Measurements from ENCODE around the gene CBLB. TPM values are rescaled to one million over a fixed set of nuclear protein-coding genes. Genes with fewer than 3 reads are reported as not detected.

The CBLB gene
- polyA plus RNA-seq, 2 of the 4 experiments (the other 2 are of a cell fraction) = 6.8 to 16.2 TPM

- no peak for TF ChIP-seq RNF2 (IDR thresholded peaks at IDR 0.05; ENCODE audit: borderline replicate concordance, low read depth)
- TF ChIP-seq, protein P1, sequence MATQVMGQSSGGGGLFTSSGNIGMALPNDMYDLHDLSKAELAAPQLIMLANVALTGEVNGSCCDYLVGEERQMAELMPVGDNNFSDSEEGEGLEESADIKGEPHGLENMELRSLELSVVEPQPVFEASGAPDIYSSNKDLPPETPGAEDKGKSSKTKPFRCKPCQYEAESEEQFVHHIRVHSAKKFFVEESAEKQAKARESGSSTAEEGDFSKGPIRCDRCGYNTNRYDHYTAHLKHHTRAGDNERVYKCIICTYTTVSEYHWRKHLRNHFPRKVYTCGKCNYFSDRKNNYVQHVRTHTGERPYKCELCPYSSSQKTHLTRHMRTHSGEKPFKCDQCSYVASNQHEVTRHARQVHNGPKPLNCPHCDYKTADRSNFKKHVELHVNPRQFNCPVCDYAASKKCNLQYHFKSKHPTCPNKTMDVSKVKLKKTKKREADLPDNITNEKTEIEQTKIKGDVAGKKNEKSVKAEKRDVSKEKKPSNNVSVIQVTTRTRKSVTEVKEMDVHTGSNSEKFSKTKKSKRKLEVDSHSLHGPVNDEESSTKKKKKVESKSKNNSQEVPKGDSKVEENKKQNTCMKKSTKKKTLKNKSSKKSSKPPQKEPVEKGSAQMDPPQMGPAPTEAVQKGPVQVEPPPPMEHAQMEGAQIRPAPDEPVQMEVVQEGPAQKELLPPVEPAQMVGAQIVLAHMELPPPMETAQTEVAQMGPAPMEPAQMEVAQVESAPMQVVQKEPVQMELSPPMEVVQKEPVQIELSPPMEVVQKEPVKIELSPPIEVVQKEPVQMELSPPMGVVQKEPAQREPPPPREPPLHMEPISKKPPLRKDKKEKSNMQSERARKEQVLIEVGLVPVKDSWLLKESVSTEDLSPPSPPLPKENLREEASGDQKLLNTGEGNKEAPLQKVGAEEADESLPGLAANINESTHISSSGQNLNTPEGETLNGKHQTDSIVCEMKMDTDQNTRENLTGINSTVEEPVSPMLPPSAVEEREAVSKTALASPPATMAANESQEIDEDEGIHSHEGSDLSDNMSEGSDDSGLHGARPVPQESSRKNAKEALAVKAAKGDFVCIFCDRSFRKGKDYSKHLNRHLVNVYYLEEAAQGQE (IDR thresholded peaks at IDR 0.05) = no peak
- TF ChIP-seq CBX2 (IDR thresholded peaks at IDR 0.05; ENCODE audit: borderline replicate concordance, low read depth) = no peak
- no peak for TF ChIP-seq NPAS2 (CRISPR knock-in tag; IDR thresholded peaks at IDR 0.05; ENCODE audit: borderline replicate concordance)
- TF ChIP-seq ATOH8 (CRISPR knock-in tag; IDR thresholded peaks at IDR 0.05; ENCODE audit: low read depth) = no peak
These were observed 20.9 kb downstream of the CBLB start (continued) for GRCh38 chr3:105847865-105848264.

DNA sequence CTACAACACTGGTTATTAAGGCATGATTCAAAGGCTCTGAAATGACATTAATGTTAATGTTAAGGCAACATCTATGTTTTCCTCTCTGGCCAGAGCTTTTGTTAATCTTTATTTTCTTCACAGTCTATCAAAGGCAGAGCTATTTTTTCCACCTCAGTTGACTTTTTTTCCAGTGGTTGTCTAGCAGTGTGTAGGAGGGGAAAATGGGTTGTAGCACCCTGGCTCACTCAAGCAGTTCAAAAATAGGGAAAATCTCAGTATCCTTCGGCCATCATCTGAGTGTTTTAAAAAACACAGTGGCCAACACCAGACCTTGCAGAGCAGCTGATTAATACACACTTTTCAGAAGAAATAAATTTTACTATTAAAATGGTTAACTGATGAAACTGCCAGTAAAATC lies 21.4 kb downstream of the CBLB start:
- H3K4me3 ChIP-seq = no peak overlapping the region
- no peak for DNase-seq (ENCODE audit: low read depth in 1 of 2, low spot score in 1 of 2)
- ChIA-PET CTCF (interaction anchor here (2.0 kb wide), 1 partner anchor 11 kb away, joined by 4 read pairs; no protein-coding TSS in a partner anchor), POLR2A (no interaction called here)
- no peak overlapping the region for H3K4me2 ChIP-seq
- H3K27ac ChIP-seq = no peak overlapping the region
- no peak for FAIRE-seq
- 87% methylated on average over 1 of the region's 1 CpG for WGBS (ENCODE audit: missing lambda C conversion rate)
- H3K9me3 ChIP-seq = no peaks in the 10 kb centered on the region
- no peak for ATAC-seq
- TF ChIP-seq ZC3H11A (IDR thresholded peaks at IDR 0.05) = no peak
- TF ChIP-seq CBX2 (IDR thresholded peaks at IDR 0.05; ENCODE audit: borderline replicate concordance, low read depth) = no peak
- TF ChIP-seq JUN (IDR thresholded peaks at IDR 0.05) = no peak
- TF ChIP-seq NR3C1 (IDR thresholded peaks at IDR 0.05) = no peak
- no peaks in the 10 kb centered on the region for H3K4me1 ChIP-seq

DNA sequence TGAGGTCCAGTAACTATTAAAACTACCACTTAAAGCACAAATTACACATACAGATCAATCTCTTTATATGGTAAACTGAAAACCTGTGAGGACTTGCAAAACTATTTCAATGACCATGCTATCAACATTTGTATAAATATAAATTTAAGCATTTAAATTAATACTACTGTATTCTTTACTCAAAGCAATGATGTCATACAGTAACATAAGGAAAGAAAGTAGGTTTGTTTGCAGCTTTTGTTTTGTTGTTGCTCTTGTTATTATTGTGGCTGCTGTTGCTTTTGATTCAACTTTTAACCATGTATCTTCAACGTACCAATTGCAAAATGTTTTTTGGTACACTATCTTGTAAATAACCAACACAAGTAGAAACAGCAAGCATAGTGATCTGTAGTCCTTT lies 22.0 kb downstream of the CBLB start:
- no peaks in the 10 kb centered on the region for H3K9me3 ChIP-seq
- DNase-seq (ENCODE audit: low read depth in 1 of 2, low spot score in 1 of 2) (no peak), FAIRE-seq (no peak), ATAC-seq (no peak)
- ChIA-PET CTCF (interaction anchor here (2.0 kb wide), 1 partner anchor 10 kb away, joined by 4 read pairs; no protein-coding TSS in a partner anchor), POLR2A (no interaction called here)
- no peak overlapping the region for H3K4me2 ChIP-seq
- no peaks in the 10 kb centered on the region for H3K4me1 ChIP-seq
- 75% methylated on average over 1 of the region's 1 CpG for WGBS (ENCODE audit: missing lambda C conversion rate)
- H3K4me3 ChIP-seq = no peak overlapping the region
- no peak overlapping the region for H3K27ac ChIP-seq
- TF ChIP-seq POLR2A (IDR thresholded peaks at IDR 0.05; ENCODE audit: low read length) (no peak), CTCF (IDR thresholded peaks at IDR 0.05) (no peak), MYC (IDR thresholded peaks at IDR 0.05; ENCODE audit: borderline replicate concordance, low read length) (no peak), RNF2 (IDR thresholded peaks at IDR 0.05; ENCODE audit: borderline replicate concordance, low read depth) (no peak), MAFK (IDR thresholded peaks at IDR 0.05; ENCODE audit: partially characterized antibody) (no peak), HMGXB4 (CRISPR knock-in tag; IDR thresholded peaks at IDR 0.05; ENCODE audit: borderline replicate concordance) (no peak), HOXB13 (CRISPR knock-in tag; IDR thresholded peaks at IDR 0.05; ENCODE audit: low read depth) (no peak), CEBPB (IDR thresholded peaks at IDR 0.05) (no peak), ESRRA (IDR thresholded peaks at IDR 0.05; ENCODE audit: borderline replicate concordance, low read length) (no peak), BCL3 (IDR thresholded peaks at IDR 0.05) (no peak), JUN (IDR thresholded peaks at IDR 0.05) (no peak), NPAS2 (CRISPR knock-in tag; IDR thresholded peaks at IDR 0.05; ENCODE audit: borderline replicate concordance) (no peak), CHD2 (IDR thresholded peaks at IDR 0.05; ENCODE audit: low read length, partially characterized antibody) (no peak)
- TF ChIP-seq, protein P2, sequence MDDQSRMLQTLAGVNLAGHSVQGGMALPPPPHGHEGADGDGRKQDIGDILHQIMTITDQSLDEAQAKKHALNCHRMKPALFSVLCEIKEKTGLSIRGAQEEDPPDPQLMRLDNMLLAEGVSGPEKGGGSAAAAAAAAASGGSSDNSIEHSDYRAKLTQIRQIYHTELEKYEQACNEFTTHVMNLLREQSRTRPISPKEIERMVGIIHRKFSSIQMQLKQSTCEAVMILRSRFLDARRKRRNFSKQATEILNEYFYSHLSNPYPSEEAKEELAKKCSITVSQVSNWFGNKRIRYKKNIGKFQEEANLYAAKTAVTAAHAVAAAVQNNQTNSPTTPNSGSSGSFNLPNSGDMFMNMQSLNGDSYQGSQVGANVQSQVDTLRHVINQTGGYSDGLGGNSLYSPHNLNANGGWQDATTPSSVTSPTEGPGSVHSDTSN (IDR thresholded peaks at IDR 0.05) = no peak

Measured in A549 (cell line).